ENCODE measurements around the gene SPESP1. TPM values are rescaled to one million over a fixed set of nuclear protein-coding genes. Genes with fewer than 3 reads are reported as not detected.

The SPESP1 gene
- 2.0 and 3.6 TPM in 2 replicates for total RNA-seq

DNA sequence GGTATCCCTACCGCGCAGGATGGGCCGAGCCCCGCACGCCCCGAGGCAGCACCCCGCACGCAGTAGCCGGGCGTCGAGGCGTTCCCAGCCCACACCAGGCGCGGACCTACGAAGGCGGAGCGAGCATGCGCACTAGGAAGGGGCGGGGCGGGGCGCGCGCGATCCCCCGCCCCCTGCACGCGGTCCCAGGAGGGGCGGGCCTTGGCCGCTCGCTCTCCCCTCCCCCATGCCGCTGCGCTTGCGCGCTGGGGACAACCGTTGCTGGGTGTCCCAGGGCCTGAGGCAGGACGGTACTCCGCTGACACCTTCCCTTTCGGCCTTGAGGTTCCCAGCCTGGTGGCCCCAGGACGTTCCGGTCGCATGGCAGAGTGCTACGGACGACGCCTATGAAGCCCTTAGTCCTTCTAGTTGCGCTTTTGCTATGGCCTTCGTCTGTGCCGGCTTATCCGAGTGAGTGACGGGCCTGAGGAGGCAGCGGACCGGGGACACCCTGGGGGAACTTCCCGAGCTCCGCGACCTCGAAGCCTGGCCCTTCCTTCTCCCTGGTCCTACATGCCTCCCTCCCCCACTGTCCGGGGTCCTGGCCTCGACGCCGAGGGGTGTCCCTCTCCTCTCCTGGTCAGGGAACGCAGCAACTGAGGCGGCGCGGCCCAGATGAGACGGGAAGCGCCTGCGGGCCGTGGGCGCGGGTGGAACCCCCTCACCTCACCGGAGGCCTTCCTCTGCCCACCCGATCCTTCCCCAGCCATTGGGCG, at the start of gene SPESP1:
SPESP1 (plus strand) TSS at position 258 of the 755 bp plus-strand sequence; CDS start at position 387, 129 bp downstream.

Other genes with a start within 250 kb of the SPESP1 start
- 45.2 and 58.1 TPM in 2 replicates for gene ANP32A, start 109.6 kb upstream of the SPESP1 start, total RNA-seq
- 0.22 and 0.39 TPM in 2 replicates for gene NOX5, start 84.2 kb downstream of the SPESP1 start, total RNA-seq
- gene GLCE, start 230.1 kb downstream of the SPESP1 start, total RNA-seq, result 13.3 and 15.4 TPM in 2 replicates

Data from placental epithelial cell (primary cell).